Fibroblast of lung (primary cell): Measurements from ENCODE around the gene TANC1. TPM values are rescaled to one million over a fixed set of nuclear protein-coding genes. Genes with fewer than 3 reads are reported as not detected.

Source experiments
- DNase-seq, 2 donors: peaks; one replicate each; pipeline versions ENCODE4 v3.0.0 to v3.0.0-alpha.2; 2010; ENCODE audit warnings: low read depth in 2 of 2
- H2AFZ ChIP-seq: 2 replicates; pipeline ENCODE4 v1.5.1; 2012; ENCODE audit warnings: low read length, control low read depth, inconsistent platforms
- H3K27ac ChIP-seq: 2 replicates; pipeline ENCODE4 v1.5.1; 2011; ENCODE audit warnings: low read length, control low read depth; ENCODE audit not compliant: insufficient read depth
- H3K27me3 ChIP-seq: 2 replicates; pipeline ENCODE4 v1.5.1; 2011; ENCODE audit warnings: mild to moderate bottlenecking, low read length; ENCODE audit not compliant: control insufficient read depth, insufficient read depth
- H3K36me3 ChIP-seq: 2 replicates; pipeline ENCODE4 v1.5.1; 2011; ENCODE audit warnings: low read length; ENCODE audit not compliant: control insufficient read depth, insufficient read depth
- H3K4me1 ChIP-seq: 2 replicates; pipeline ENCODE4 v1.5.1; 2011; ENCODE audit warnings: low read length; ENCODE audit not compliant: control insufficient read depth, insufficient read depth; ENCODE audit errors: extremely low read depth
- H3K4me2 ChIP-seq: 2 replicates; pipeline ENCODE4 v1.5.1; 2011; ENCODE audit warnings: low read length, control low read depth; ENCODE audit not compliant: insufficient read depth; ENCODE audit errors: extremely low read depth
- H3K4me3 ChIP-seq, 4 experiments: fragments of 200-600 bp in 1 of 4; sonication (generic) in 1 of 4; replicated peaks in 1 of 4; 2 replicates each; pipeline ENCODE4 v1.5.1; 2011 to 2016; ENCODE audit warnings: low read length in 4 of 4, low read depth in 3 of 4, mild to moderate bottlenecking in 3 of 4, control low read depth in 2 of 4, inconsistent platforms in 1 of 4, mixed read lengths in 1 of 4; ENCODE audit not compliant: insufficient read depth in 1 of 4; ENCODE audit errors: control extremely low read depth in 1 of 4
- H3K79me2 ChIP-seq: 2 replicates; pipeline ENCODE4 v1.5.1; 2012; ENCODE audit warnings: mild to moderate bottlenecking, low read length, inconsistent platforms; ENCODE audit not compliant: control insufficient read depth, insufficient read depth
- H3K9ac ChIP-seq: 2 replicates; pipeline ENCODE4 v1.5.1; 2011; ENCODE audit warnings: mild to moderate bottlenecking, low read length, control low read depth; ENCODE audit not compliant: insufficient read depth
- H3K9me3 ChIP-seq: 2 replicates; pipeline ENCODE4 v1.5.1; 2012; ENCODE audit warnings: low read depth, low read length; ENCODE audit not compliant: control insufficient read depth, insufficient read depth
- H4K20me1 ChIP-seq: 2 replicates; pipeline ENCODE4 v1.5.1; 2011; ENCODE audit warnings: low read length; ENCODE audit not compliant: control insufficient read depth, insufficient read depth; ENCODE audit errors: extremely low read depth
- CTCF ChIP-seq, 2 donors: IDR thresholded peaks in 1 of 2; conservative IDR thresholded peaks in 1 of 2; 1 replicate in 1 of 2; 2 replicates in 1 of 2; pipeline ENCODE4 v1.5.1; 2011 to 2012; ENCODE audit warnings: low read length in 2 of 2, control low read depth in 1 of 2, inconsistent platforms in 1 of 2, low read depth in 1 of 2, mild to moderate bottlenecking in 1 of 2
- EZH2 ChIP-seq: IDR thresholded peaks from 2 replicates; pipeline ENCODE4 v1.5.1; 2012; ENCODE audit warnings: low read length, control low read depth, mild to moderate bottlenecking; ENCODE audit errors: missing control alignments
- polyA plus RNA-seq, 2 donors: library from polyadenylated mRNA; depleted of rRNA in 1 of 2; stranded (reverse) in 1 of 2; unstranded in 1 of 2; fragments of >200 nt; gene quantifications; 2 replicates each; pipeline ENCODE4 v1.2.1, GENCODE V29; 2011 to 2012; ENCODE audit warnings: missing spikeins in 1 of 2
- total RNA-seq: library from RNA; depleted of rRNA; stranded (reverse); fragments of >200 nt; gene quantifications from 2 replicates; pipeline ENCODE4 v1.2.1, GENCODE V29; 2014

Gene TANC1
- total and polyA plus RNA-seq, 2 donors (not counting 1 experiment from before 2014, with no cell fraction given), result 32.7 to 41.9 TPM

DNA sequence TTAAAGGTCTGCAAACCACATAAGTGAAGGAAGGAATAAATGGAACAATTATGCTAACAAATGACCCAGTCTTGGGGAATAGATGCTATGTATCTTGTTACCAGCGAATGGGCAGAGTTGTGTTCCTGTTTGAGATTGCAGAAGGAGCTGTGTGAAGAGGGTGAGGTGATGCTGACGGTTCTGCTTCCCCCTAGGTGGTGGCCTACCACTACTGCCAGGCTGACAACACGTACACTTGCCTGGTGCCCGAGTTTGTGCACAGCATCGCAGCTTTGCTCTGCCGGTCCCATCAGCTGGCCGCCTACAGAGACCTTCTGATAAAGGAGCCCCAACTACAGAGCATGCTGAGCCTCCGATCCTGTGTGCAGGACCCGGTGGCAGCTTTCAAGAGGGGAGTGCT is 206.3 kb downstream of the TANC1 start:
- no peaks in the 10 kb centered on the region for H3K9me3 ChIP-seq
- no peak for DNase-seq
- H2AFZ ChIP-seq, result no peak overlapping the region
- no peak overlapping the region for H3K4me3 ChIP-seq
- TF ChIP-seq CTCF (conservative IDR thresholded peaks at IDR 0.05 in 1 of 2, IDR thresholded peaks at IDR 0.05 in 1 of 2; ENCODE audit: low read depth in 1 of 2, low read length in 2 of 2), result no peak
- TF ChIP-seq EZH2, result no peak
- peaks cover 15% of the 10 kb centered on the region for H3K36me3 ChIP-seq
- no peak overlapping the region for H3K9ac ChIP-seq
- H3K27ac ChIP-seq, result no peak overlapping the region
- H3K79me2 ChIP-seq, result no peaks in the 10 kb centered on the region
- H3K4me2 ChIP-seq, result no peak overlapping the region
- no peaks in the 10 kb centered on the region for H4K20me1 ChIP-seq
- no peaks in the 10 kb centered on the region for H3K4me1 ChIP-seq
- no peaks in the 10 kb centered on the region for H3K27me3 ChIP-seq

- H3K4me3 ChIP-seq, result no peak overlapping the region
- no peak overlapping the region for H3K4me2 ChIP-seq
- H3K79me2 ChIP-seq, result no peaks in the 10 kb centered on the region
- H3K9me3 ChIP-seq, result no peaks in the 10 kb centered on the region
- H3K9ac ChIP-seq, result no peak overlapping the region
- DNase-seq, result no peak
- H4K20me1 ChIP-seq, result no peaks in the 10 kb centered on the region
- no peak overlapping the region for H2AFZ ChIP-seq
- peaks cover 17% of the 10 kb centered on the region for H3K36me3 ChIP-seq
- no peaks in the 10 kb centered on the region for H3K27me3 ChIP-seq
- no peaks in the 10 kb centered on the region for H3K4me1 ChIP-seq
- H3K27ac ChIP-seq, result no peak overlapping the region
- no peak for TF ChIP-seq CTCF (conservative IDR thresholded peaks at IDR 0.05 in 1 of 2, IDR thresholded peaks at IDR 0.05 in 1 of 2; ENCODE audit: low read depth in 1 of 2, low read length in 2 of 2)
Observed at GRCh38 chr2:159175182-159175581, 206.7 kb downstream of the TANC1 start.

DNA sequence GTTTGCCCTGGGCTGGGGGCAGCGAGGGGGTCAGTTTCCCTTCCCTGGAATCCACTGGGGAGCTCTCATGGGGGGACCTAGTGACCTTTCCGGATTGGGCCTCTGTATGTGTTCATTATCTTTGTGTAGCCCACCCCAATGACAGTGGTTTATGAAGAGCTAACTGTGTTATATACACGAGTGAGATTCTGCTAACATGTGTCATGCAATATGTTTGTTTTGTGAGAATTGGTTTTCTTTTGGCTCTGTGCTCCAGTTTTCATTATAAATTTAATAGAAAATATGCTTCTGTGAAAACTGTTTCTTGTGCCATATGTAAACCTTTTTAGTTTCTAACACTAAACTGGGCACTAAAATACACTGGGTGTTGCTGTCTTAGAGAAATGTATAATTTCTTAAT is 207.5 kb downstream of the TANC1 start:
- H3K9me3 ChIP-seq, result no peaks in the 10 kb centered on the region
- no peak overlapping the region for H2AFZ ChIP-seq
- no peaks in the 10 kb centered on the region for H3K27me3 ChIP-seq
- DNase-seq, result no peak
- H3K79me2 ChIP-seq, result no peaks in the 10 kb centered on the region
- H3K4me3 ChIP-seq, result no peak overlapping the region
- no peaks in the 10 kb centered on the region for H4K20me1 ChIP-seq
- H3K4me2 ChIP-seq, result no peak overlapping the region
- H3K4me1 ChIP-seq, result no peaks in the 10 kb centered on the region
- H3K36me3 ChIP-seq, result peaks cover 17% of the 10 kb centered on the region
- H3K9ac ChIP-seq, result no peak overlapping the region
- no peak overlapping the region for H3K27ac ChIP-seq
- TF ChIP-seq EZH2 (no peak), CTCF (conservative IDR thresholded peaks at IDR 0.05 in 1 of 2, IDR thresholded peaks at IDR 0.05 in 1 of 2; ENCODE audit: low read depth in 1 of 2, low read length in 2 of 2) (no peak)
